HG03575 (cell line): ENCODE results near the gene TMEM204.

Source experiments
- ATAC-seq: cut with Tn5 transposase; IDR thresholded peaks from one replicate; pipeline ENCODE4 v1.9.1; 2021; ENCODE audit not compliant: unreplicated experiment, insufficient number of reproducible peaks, low FRiP score; ENCODE audit errors: extremely low read depth

TMEM204 gene

DNA sequence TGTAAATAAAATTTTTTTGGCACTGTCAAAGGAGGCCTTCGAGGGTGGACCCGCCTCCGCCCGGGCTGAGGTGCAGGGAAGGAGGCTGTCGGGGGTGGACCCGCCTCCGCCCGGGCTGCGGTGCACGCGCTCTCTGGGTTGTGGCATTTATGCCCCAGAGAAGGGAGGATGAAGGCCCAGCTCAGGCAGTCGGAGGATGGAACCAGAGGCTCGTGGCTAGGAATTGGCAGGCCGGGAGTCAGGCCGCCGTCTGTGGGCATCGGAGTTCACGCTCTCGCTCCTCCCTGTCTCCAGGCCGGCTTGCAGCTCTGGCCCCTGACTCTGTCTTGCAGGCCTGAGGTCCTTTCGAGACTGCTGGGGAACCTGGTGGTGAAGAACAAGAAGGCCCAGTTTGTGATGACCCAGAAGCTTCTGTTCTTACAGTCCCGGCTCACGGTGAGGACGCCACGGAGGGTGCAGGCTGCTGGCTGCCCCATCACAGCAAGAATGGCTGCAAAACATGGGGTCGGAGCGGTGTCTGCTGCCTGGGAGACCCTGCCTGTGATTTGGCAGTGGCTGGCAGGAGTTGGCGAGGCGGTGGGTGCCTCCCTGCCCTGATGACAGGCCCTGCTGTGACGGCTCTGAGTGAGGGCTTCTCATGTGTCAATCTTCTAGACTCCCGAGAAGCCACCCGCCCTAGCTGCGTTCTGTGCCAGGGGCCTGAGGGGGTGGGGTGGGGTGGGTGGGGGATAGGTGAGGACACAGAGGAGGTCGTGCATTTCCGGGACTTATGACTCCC is 34.4 kb upstream of the TMEM204 start:
- ATAC-seq = no peak

DNA sequence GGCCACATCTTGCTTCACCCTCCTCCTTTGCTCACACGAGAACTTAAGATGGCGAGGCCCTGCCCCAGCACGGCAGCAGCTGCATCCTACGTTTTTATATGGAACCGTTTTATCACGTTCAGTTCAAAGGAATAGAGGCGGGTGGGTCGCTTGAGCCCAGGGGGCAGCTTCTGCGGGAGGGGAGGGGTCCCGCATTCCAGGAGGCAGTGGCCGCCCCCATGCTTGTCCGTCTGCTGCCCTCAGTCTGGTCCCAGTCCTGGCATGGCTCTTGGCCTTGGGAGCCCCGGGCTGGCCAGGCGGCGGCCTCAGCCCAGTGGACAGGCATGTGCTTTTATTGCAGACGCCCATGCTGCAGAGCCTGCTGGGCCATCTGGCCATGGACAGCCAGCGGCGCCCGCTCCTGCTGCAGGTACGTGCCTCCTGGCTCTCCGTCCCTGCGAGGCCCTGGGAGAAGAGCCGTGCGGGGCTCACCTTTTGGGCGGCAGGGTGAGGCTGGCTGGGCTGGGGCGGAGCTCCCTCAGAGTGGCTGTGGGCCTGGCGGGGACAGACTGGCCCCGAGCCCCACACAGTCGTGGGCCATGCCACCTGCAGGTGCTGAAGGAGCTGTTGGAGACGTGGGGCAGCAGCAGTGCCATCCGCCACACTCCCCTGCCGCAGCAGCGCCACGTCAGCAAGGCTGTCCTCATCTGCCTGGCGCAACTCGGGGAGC is 33.6 kb upstream of the TMEM204 start:
- no peak for ATAC-seq

DNA sequence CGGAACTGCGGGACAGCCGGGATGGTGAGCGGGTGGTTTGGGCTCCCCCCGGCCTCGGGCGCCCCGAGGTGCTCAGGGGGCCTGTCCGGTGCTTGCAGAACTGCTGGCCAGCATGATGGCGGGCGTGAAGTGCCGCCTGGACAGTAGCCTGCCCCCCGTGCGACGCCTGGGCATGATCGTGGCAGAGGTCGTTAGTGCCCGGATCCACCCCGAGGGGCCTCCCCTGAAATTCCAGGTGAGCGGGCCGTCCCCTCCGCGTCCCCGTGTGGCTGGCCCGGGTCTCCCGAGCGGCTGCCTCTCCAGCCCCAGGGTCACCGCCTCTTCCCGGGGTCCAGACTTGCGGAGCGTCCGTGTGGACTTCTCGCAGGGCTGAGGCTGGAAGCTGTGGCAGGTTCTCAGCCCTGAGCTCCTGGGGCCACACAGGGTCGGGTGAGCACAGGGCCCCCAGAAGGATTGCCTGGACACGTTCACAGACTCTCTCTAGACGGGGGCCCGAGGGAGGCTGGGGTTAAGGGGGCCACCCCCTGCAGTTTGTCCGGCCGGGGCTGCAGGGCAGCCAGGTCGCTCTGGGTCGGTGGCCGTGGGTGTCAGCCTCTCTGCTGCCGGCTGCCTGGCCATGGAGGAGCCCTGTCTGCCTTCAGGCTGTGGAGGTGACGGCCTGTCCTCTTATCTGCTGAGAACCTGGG is 32.9 kb upstream of the TMEM204 start:
- no peak for ATAC-seq

DNA sequence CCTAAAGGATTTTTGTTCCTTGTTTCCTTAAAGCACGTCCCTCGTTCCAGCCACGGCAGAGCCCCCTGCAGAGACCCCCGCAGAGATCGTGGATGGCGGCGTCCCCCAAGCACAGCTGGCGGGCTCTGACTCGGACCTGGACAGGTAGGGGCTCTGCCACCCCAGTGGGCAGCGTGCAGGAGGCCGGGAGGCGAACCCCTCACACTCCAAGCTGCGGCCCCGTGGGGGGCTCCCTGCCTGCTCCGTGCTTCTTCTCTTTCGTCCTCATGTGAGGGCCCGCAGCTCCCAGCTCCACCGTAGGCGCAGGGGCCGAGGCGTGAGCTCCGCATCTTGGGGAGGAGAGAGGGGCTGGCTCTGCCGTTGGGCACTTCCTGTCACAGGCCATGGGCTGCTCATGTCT is 31.8 kb upstream of the TMEM204 start:
- ATAC-seq = no peak

DNA sequence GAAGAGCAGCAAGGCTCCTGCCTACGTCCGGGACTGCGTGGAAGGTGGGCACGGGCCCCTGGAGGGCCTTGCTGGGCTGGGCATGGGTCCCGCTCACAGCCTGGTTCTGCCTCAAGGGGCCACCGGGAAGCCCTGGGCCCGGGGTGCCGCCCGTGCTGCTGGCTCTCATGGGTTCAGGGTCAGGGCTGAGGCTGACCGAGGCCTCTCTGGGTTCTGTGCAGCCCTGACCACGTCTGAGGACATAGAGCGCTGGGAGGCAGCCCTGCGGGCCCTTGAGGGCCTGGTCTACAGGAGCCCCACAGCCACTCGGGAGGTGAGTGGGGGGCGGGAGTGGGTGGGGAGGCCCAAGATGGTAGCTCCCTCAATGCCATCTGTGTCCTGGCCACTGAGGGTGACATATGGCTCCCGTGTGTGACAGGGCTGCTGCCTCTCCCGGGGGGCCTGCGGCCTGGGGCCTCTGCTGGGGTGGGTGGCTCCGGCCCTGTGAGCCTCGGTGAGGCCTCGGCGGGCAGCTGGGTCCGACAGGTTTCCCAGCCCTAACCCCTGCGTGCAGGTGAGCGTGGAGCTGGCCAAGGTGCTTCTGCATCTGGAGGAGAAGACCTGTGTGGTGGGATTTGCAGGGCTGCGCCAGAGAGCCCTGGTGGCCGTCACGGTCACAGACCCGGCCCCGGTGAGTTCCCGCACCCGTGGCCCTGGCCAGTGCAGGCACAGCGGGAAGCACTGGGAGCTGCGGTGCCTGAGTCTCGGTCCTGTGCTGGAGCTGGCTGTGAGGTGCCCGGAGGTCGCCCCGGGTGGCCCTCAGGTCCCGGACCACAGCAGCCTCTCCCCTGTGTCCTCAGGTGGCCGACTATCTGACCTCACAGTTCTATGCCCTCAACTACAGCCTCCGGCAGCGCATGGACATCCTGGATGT is 31.1 kb upstream of the TMEM204 start:
- ATAC-seq = no peak

DNA sequence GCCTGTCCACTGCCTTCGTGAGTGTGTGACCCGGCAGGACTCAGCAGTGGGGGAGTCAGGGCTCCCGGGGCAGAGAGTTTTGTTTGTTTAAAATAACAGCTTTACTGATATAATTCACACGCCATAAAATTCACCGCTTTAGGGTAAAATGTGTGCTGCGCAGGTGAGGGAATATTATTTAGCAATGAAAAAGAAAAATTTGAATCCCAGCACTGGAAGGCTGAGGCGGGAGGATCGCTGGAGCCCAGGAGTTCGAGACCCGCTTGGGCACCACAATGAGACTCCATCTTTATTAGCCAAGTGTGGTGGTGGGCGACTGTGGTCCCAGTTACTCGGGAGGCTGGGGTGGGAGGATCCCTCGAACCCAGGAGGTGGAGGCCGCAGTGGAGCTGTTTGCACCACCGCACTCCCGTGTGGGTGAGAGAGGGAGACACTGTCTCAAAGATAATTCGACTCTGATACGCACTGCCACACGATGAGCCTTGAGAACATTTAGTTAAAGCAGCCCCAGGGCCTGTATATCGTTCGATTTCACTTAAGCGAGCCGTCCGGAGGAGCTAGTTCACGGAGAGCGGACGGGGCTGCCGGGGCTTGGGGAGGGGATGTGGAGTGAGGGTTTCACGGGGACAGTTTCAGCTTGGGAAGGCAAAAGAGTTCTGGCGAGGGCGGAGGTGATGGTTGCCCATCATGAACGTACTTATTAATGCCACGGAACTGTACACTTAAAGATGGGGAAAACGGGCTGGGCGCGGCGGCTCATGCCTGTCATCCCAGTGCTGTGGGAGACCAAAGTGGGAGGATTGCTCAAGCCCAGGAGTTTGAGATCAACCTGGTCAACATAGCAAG is 30.1 kb upstream of the TMEM204 start:
- no peak for ATAC-seq

DNA sequence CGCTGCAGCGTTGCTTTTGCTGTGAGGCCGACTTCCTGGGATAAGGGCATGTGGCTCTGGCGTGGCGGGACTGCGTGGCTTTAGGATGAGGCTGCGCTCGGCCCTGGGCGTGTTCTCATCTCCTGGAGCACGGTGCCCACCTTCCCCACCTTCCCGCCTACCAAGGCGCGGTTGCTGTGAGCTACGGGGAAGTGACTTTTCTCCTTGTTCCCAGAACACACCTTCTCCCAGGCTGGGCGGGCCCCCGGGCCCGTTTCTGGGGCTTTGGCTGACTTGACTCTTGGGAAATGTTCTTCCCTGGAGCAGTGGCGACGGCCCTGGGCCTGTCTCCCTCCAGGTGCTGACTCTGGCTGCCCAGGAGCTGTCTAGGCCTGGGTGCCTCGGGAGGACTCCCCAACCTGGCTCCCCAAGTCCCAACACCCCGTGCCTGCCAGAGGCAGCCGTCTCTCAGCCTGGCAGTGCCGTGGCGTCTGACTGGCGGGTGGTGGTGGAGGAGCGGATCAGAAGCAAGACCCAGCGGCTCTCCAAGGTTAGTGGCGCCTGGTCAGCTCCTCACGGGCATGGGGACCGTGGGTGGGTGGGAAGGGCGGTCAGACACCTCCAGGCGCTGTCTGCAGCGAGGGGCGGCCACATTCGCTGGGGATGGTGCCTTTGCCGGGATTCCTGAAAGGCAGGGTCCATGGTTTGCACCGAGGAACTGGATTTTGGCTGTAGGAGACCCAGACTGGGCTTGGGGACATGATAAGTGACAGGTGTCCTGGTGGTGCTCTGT is 28.2 kb upstream of the TMEM204 start:
- no peak for ATAC-seq

DNA sequence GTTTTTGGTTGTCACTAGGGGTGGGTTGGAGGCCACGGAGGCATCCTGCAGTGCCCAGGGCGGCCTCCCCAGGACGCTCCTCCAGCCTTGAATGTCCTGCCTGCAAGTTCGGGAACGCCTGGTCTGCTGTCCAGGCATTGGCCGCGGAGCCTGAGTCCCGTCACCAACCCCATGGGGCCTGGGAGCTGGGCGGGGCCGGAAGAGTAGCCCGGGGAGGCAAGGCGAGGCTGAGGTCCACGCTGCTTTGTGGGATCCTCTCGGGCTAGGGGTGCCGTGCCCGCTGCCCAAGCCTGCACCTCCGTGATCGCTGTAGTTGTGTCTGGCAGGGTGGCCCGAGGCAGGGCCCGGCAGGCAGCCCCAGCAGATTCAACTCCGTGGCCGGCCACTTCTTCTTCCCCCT is 27.6 kb upstream of the TMEM204 start:
- ATAC-seq = no peak

DNA sequence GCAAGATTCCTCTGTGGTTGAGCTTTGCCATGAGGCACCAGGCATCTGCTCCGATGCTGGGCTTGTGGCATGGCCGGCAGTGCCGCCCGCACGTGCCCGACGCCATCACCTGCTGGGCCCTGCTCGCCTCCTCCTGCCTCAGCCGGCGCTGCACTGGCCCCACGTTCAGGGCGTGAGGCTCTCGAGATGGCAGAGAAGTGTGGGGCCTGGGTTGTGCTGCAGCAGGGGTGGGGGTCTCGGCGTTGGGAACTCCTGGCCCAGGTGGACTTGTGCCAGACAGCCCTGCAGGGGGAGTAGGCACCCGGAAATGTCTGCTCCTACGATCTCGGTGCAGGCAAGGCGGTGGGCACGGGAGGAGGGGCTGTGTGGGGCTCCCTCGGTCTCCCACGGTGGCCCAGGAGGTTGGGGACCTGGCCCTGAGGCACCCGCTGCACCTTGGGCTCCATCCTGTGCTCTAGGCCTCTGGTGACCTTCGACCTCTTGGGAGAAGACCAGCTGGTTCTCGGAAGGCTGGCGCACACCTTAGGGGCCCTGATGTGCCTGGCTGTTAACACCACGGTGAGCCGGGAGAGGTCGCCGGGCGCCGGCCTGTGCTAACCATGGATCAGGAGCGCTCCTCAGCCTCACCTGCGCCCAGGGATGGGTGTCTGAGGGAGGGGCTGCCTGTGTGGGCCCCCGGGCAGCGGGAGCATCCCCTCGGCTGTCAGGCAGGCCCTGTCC is 26.8 kb upstream of the TMEM204 start:
- ATAC-seq = no peak

DNA sequence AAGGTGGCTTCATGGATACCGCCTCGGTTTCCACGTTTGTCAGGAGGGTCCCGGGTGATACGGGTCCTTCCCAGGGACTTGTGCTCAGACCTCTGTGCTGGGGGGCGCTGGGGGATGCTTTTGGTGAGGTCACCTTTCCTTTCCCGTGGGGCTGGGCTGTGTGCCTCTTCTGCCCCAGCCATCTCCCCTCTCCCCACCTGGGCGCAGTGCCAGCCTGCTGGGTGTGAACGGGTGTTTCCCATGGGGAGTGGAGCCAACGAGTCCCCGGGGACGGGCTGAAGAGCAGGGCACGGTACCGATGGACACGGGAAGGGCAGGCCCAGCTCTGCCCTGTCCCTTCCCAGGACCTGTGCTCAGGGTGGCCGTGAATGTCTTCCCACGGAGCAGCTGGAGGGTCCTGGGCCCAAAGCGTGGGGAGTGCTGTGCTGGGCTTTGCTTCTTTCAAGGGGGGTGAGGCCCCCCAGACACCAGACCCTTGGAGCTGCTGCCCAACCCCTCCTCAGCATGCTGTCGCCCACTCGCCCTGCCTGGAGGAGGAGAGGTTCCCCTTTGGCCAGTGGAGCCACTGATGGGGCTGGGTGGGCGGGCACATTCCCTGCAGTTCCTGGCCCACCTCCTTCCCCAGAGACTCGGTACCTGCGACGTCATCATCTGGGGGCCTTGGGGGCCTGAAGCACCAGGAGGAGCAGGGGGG is 24.8 kb upstream of the TMEM204 start:
- no peak for ATAC-seq

DNA sequence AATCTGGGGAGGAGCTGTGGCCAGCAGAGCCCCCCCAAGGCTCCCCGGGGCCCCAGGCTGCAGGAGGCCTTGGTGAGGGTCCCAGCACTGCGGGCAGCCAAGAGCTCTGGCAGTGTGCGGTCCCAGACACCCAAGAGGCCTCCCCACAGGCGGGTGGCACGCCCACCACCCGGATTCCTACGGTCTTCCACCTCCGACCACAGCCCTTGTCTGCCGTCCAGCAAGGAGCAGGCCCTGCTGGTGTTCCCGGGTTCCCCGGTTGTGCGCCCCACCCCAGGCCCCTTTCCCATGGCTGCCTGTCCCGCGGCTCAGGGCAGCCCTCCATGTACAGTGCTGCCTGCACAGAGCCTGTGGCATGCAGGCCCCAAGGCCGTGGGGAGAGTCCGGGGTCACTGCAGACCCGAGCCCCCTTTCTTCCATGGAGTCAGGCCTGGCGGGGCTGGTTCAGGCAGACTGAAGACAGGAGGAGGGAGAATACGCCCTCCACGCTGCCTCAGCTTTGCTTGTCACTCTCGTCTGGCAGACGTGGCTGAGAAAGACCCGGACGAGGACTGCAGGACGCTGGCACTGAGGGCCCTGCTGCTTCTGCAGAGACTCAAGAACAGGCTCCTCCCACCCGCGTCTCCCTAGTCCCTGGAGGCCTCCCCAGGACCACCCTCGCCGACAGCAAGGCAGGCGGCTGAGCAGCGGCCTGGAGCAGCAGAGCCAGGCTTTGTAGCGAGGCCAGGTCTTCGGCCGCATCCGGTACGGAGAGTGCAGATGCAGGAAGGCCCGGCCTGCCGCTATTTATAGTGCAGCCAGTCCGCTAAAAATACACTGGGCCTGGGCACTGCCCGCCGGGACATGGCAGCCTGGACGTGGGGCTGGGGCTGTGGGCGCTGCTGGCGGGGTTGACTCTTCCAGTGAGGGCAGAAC is 23.9 kb upstream of the TMEM204 start:
- ATAC-seq = no peak

DNA sequence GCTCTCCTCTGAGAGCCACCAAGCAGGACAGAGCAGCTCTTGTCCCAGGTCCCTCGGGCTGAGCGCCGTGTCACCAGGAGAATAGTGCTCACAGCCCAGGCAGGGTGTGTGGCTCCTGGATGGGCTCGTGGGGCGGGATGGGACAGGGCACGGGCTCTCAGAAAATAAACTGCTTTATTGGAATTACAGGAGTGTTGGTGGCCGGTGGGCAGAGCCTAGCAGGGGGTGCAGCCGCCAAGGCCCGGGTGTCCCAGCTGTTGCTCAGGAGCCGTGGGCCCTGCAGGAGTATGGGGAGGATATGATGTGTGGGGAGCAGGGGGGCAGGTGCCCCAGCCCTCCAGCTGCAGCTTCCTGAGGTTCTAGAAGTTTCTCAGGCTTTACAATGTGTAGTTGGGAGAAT is 23.2 kb upstream of the TMEM204 start:
- no peak for ATAC-seq

DNA sequence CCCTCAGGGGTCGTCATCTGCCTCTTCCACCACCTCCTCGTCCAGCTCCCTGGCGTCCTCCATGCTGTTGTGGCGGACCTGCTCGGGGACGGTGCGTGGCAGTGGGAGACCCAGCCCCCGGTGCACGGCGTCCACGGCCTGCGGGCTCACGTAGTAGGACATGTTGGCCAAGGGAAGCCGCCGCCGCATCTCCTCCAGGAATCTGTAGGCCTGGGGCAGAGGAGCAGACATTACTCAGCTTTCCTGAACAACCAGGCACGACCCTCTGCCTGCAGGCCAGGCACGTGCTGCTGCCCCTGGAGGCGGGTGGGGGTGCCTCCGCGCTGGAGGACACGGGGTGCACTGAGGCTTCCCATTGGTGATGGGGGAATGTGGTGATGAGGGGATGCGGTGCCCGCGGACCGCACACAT is 22.5 kb upstream of the TMEM204 start:
- ATAC-seq = no peak

DNA sequence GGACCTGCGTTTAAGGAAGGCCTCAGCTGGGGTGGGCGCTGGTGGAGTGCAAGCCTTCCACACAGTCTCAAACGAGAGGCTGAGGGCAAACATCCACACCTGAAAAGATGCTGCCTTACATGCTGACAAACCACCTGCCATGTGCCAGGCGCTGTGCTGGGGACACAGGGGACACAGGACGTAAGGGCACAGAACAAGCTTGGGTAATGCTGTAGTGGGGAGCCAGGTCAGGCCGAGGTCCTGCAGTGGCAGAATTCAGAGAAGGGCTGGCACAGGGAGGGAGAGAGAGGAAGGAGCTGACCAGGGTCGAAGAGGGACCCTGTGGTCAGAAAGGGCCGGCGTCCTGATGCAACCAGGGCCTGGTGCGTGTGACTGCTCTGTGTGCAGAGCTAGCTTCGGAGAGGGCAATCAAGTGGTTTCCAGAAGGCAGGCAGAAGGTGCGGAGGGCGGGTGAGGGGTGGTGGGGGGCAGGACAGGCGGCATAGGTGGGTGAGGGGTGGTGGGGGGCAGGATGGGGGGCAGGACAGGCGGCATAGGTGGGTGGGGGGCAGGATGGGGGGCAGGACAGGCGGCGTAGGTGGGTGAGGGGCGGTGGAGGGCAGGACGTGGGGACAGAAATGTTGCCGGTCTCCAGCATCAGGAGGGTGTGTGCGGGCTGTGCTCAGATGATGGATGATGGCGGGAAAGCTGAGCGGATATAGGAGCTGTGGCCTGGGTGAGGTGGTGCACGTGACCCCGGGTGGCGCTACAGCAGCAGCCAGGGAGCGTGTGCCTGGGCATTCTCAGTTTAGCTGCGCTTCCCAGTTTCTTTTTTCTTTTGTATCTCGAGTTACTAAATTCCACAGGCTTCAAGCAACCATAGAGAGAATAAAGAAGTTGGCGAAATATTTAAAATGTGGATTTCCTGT is 21.6 kb upstream of the TMEM204 start:
- ATAC-seq = no peak

DNA sequence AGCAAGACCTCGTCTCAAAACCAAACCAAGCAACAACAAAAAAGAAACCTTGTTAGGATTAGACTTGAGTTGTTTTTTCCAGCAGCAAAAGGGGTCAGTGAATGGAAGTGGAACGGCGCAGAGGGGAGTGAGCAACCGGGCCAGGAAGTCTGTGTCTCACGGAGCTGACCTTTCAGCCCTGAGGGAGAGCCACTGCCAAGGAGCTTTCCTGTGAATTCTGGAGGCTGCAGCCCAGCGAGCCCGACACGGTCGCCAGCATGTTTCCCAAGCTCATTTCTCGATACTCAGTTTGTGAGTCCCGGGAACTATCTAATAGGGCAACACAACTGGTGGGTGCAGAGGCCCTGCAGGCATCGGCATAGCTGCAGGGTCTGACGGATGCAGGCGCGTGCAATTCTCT is 20.7 kb upstream of the TMEM204 start:
- no peak for ATAC-seq
